GM21576 (cell line): Measurements from ENCODE around the gene DAP.

Source experiments
- ATAC-seq: cut with Tn5 transposase; IDR thresholded peaks from one replicate; pipeline ENCODE4 v1.9.1; 2021; ENCODE audit warnings: mild to moderate bottlenecking, moderate library complexity; ENCODE audit not compliant: unreplicated experiment

Gene DAP

DNA sequence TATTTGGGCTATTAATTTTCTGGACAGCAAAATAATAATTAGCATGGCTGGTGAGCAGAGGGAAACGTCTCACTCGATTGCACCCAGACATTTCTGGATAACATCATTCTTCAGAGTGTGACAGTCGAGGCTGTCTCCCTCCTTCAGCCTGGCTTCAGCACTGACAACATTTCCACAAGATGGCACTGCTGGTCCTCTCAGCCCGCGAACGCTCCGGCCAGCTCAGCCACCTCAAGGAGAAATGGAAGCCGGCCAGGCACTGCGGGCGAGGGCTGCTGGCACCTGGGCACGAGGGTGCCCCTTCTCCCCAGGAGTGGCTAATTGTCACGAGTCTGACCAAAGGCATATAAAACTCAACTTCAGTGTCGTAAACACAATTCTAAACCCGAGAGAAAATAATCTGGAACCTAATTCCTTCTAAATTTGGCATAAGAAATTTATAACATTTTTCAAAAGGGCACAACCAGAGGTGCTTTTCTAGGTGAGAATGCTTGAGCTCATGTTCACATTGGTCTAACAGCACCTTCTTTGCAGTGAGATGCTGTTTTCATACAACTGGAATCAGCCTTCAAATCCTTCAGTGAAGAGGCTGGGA lies 65.9 kb downstream of the DAP start:
- peak; percentile 47 for ATAC-seq

DNA sequence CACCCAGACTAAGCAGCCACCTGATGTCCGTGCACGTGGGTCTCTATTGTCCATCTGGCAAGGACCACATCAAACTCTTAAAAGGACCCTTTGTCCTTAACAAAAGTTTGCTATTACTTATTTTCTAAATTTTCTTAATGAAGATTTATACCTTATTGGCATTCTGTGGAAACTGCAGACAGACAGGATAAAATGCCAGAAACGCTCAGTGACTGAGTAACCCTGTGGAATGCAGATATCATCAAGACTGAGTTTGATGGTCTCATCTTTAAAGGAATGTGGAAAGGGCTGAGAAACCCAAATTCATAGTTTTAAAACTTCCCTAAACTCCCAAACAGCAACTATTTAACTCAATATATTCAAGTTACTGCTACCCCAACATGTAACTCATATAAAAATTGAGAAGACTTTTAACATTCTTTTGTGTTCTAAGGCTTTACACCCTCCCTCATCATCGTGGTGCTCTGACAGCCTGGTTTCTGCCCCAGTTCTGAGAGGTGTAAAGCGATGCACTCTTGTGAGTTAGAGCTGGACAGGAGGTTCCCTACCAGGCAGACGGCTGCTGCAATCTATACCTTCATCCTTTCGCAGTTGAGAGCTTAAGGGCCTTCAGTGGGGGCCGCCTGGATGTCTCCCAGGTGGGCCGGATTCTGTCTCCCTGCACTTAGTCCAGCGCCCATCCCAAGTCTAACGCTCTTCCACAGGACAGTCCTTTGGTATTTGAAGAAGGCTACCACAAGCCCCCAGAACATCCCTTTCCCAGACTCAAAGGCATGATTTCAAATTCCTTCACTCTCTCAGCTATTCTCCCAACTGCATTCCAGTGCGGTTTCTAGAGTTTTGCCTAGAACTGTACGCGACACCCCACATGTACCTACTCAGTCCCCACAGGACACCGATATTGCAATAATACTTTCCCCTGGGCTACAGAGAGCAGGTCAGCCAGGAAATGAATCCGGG lies 68.9 kb downstream of the DAP start:
- no peak for ATAC-seq

DNA sequence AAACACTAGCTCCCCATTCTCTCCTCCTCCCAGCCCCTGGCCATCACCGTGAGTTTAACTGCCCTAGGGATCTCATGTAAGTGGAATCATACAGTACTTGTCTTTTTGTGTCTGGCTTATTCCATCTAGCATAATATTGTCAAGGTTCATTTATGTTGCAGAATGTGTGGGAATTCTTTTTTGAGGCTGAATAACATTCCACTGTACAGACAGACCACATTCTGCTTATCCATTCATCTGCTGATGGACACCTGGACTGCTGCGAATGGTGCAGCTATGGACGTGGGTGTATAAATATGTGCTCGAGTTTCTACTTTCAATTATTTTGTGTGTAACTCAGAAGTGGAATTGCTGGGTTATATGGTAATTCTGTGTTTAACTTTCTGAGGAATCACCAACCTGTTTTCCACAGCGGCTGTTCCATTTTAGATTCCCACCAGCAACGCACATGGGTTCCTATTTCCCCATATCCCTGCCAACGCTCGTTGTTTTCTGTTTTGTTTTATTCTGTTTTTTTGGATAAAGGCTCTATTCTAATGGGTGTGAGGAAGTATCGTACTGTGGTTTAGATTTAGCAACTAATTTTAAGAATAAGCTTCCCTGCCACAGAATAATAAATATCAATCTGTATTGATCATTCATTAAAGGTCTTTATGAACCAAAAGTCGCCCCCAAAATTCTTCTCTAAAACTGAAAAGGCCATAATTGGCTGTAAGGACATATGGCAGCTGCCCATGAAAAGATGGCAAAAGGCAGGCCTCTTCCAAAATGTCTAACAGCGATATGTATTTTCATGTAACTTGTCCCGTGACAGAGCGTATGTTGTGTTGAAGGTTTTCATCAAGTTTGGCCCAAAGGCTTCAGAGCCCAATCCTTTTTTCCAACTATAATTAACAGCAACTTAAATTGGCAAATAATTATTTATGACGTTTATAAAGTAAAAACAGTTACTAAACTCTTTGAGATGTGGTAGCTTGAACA lies 70.3 kb downstream of the DAP start:
- no peak for ATAC-seq

DNA sequence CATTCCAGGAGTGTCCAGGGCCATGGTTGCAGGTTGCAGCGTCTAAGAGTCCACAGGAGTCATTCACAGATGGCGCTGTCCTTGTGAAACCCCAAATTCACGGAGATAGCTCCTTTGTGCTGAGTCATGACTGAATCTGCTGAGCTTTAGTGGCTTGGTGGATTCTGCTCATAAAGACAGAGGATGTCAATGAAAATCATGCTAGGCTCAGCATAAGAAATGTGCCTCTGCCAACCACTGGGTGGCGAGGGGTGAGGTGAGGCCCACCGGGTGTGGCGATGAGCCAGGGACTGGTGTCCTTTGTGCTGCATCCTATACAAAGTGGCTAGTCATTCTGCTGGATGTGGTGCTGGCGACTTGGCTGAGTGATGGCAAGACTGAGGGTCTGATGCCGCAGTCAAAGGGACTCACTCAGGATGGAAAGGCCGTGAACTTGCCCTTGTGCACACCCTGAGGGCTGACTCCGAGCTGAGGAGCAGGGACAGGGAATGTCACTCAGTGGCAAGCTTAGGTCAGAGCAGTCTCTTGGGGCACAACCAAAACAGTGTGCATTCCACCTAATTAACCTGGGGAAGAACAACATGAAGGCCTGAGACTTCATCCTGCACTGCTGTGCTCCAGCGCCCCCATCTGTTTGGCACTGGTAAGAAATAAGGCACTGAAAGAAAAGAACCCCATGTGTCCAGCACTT lies 71.5 kb downstream of the DAP start:
- ATAC-seq: no peak

DNA sequence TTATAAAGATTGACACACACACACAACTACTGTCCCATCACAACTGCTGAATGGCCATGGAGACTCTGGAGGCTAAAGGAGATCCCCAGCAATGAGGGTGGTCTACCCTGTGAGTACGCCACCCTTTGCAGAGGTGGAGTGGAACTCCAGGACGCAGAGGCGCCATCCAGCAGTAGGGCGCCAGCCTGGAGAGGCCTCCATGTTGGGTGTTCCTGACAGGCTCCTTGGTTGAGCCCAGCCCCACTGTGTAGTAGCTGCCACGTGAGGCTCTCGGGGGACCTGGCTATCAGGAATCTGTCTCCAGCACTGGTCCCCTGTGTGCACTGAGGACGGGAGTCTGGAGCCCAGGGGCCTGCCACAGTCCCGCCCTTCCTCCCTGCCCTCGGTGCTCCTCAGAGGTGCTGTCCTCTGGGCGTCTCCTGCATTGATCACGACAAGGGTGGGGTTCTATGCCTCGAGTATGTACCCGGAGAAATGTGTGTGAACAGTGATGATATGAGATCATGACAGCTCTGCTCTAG lies 72.3 kb downstream of the DAP start:
- ATAC-seq: no peak

DNA sequence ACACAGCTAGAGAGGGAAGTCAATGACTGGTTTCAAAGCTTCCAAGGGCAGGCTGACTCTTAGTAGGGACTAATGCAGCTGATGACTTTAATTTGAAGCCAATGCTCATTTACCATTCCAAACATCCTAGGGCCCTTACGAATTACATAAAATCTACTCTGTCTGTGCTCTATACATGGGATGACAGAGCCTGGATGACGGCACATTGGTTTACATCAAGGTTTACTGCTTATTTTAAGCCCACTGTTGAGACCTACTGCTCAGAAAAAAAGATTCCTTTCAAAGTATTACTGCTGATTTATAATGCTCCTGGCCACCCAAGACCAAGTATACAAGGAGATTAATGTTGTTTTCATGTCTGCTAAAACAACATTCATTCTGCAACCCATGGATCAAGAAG lies 74.1 kb downstream of the DAP start:
- no peak for ATAC-seq

DNA sequence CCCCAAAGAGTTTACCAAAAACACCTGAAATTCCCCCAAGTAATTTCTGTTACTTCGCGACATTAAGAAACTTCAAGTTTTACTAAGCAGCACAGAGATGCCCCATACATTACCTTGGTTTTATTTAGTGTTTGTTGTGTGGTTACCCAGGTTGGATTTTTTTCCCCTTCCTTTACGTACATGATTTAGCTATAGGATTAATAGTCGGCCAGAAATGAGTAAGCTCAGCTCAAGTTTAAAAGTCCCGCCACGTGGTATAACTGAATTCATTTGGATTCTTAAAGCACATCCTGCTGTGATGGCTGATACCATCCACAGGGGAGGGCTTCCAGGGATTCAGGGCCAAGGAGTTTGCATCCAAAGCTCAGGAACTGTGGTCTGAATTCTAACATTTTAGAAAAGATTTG lies 75.9 kb downstream of the DAP start:
- peak; percentile 76 for ATAC-seq

DNA sequence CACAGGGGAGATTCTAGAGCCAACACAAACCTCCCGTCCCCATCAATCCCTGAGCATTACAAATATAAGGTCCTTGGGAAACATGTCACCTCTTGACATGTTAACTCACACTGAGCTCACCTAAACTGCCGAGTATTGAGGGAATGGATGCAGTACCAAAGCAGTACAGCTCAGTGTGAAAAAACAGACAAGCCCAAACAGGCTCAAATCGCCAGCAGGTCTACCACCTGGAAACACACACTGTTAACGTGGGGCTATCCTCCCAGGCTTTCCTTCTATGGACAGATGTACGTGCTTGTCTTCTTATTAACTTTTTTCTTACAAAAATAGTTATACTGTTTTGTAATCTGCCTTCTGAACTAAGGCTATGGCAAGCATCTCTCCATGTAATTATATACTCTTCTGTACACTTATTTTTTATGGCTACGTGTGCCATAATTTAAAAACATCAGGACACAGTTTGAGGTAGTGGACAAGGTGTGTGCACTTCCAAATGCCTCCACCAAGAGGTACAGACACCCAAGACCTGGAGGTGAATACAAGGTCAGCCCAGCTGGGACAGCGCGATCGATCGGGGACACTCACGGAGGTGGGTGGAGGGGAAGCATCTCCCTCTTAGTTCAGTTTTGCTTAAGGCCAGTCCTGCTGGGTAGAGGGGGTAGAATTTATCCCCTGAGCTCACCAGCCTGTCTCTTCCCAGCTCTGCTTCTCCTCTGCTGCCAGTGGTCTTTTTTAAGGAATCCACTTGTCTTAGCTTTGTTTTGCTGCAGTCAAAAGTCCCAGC lies 76.5 kb downstream of the DAP start:
- ATAC-seq: peak; percentile 58

DNA sequence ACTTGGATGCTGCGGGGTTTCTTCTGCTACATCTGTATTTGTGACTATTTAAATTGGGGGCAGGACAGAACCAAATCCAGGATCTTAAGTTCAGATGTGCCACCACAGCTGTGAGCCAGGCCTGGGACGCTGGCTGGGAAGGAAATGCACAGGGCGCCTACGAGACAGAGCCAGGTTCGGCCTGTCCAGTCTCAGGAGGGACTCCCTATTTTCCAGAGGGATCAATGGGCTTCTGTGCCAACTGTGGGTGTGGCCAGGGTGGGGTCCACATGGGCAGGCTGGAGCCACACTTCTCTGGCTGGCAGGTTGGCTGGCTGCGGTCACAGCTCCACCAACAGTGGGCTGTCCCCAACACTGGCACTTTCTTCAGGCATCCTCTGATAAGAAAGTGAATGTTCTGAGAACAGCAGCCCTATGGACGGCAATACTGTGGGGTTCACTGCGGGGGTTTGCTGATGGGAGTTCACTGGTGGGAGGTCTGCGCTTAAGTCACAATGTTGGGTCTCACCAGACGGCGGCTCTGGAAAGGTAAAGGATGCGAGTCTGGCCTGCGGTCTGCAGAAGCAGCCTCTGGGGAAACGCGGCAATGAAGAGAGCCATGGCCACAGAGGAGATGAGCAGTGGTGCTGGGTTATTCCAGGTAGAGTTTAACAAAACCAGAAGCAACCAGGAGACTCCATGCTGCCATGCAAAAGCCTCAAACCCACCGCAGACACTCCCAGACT lies 78.1 kb downstream of the DAP start:
- ATAC-seq: no peak

DNA sequence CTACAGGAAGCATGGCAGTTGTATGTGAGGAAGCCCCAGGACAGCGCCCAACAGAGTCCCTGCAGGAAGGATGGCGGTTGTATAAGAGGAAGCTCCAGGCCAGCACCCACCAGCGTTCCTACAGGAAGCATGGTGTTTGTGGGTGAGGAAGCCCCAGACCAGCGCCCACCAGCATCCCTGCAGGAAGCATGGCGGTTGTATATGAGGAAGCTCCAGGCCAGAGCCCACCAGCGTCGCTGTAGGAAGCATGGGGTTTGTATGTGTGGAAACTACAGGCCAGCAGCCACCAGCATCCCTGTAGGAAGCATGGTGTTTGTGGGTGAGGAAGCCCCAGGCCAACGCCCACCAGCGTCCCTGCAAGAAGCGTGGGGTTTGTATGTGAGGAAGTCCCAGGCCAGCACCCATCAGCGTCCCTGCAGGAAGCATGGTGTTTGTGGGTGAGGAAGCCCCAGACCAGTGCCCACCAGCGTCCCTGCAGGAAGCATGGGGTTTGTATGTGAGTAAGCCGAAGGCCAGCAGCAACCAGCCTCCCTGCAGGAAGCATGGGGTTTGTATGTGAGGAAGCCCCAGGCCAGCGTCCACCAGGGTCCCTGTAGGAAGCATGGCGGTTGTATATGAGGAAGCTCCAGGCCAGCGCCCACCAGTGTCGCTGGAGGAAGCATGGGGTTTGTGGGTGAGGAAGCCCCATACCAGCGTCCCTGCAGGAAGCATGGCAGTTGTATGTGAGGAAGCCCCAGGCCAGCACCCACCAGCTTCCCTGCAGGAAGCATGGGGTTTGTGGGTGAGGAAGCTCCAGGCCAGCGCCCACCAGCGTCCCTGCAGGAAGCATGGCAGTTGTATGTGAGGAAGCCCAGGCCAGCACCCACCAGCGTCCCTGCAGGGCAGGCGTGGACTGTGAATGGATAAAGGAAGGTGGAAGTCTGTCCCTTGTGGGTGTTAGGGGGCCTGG lies 79.0 kb downstream of the DAP start:
- ATAC-seq: no peak

DNA sequence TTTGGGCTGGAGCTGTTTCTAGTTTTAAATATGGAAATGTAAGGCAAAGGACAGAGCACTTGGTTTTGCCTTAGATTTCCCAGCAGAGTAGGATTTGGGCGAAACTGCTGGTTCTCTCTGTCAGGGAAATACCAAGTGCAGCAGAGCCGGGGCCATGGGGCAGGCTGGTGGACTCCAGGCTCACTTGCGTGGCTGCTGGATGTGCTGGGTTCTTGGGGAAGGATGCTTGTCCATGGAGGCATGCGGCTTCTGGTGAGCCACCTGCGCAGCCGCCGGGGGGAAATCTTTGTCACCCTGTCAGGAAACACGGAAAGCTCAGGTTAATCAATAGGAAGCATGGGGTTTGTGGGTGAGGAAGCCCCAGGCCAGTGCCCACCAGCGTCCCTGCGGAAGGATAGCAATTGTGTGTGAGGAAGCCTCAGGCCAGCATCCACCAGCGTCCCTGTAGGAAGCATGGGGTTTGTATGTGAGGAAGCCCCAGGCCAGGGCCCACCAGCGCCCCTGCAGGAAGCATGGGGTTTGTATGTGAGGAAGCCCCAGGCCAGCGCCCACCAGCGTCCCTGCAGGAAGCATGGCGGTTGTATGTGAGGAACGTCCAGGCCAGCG lies 80.1 kb downstream of the DAP start:
- no peak for ATAC-seq

DNA sequence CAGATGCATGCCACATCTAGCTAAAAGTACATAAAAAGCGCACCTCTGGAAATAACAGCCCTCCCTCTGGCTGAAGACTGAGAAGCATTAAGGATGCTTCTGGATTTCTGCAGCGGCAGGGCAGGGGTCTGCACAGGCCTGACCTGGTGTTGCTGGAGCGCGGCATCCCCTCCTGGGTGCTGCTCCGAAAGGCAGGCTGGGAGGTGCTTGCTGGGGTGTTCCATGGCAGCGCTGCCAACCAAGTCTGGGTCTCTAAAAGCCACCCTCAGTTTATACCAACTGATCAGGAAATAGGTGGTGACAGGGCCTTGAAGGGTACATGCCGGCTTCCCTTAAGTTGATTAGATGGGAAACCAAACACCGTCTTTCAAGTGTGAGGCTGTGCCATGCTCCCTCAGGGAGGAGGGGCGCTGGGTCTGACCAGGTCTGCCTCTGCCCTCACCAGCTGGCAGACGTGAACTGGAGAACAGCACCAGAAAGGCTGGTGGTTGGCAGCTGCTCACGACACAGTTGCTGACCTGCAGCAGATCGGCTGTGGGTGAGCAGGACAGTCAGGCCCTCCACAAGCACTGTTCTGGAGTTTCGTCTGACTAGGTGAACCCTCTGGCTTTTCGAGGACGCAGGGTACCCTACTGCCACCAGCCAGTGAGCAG lies 81.6 kb downstream of the DAP start:
- no peak for ATAC-seq

DNA sequence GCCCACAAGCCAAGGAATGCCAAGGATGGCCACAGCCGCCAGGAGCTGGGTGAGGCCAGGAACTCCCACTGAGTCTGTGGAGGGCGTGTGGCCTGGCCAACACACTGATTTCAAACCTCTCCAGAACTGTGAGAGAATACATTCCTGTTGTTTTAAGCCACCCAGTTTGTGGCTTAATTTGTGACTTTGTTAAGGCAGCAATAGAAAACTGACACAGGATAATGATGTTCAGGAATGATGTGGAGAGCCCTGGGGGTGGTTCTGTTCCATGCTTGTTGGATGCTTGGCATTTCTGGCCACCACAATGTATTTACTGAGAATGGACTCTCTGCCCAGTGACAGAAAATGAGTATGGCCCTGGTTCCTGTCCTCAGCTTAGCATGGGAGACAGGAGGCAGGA lies 82.8 kb downstream of the DAP start:
- no peak for ATAC-seq

DNA sequence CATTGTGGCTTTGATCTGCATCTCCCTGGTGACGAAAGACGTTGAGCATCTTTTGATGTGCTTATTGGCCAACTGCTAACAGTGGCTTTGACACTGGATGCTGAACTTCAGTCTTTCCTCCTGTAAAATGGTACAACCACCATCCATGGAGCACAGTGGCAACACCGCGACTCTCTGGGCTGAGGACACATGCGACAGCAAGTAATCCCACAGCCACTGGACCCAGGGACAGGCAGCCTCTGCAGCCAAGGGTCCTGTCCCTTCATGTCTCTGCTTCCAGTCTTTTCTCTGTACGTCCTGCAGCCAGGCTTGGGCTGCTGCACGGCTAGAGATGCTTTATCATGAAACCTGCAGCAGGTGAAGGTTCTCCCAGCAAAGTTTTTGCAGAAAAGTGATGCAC lies 83.5 kb downstream of the DAP start:
- ATAC-seq: no peak

DNA sequence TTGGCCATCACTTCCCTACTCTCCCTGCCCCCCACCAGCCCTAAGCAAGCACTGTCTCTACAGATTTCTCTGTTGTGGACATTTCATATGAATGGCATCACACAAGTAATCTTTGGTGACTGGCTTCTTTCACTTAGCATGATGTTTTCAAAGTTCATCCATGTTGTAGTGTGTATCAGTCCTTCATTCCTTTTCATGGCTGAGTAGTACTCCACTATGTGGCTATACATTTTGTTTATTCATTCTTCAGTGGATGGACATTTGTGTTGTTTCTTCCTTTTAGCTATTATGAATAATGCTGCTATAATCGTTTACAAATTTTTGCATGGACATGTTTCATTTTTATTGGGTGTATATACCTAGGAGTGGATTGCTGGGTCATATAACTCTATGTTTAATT lies 84.1 kb downstream of the DAP start:
- no peak for ATAC-seq

DNA sequence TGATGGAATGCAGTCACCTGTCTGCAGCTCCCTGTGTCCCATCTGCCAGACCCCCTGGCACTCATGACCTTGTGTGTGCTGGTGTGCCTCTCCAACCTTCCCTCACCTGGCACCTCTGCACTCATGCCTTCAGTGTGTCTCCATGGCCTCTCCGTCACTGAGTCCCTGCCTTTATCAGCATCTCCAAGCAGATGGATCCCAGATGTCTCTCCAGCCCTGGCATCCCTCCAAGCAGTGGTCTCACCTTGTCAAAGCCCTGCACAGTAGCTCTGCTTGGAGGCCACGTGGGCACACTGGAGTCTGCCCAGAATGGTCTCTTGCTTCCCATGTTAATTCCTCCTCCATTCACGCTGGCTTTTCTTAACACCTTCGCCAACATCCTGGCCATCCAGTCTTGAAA lies 84.8 kb downstream of the DAP start:
- no peak for ATAC-seq

DNA sequence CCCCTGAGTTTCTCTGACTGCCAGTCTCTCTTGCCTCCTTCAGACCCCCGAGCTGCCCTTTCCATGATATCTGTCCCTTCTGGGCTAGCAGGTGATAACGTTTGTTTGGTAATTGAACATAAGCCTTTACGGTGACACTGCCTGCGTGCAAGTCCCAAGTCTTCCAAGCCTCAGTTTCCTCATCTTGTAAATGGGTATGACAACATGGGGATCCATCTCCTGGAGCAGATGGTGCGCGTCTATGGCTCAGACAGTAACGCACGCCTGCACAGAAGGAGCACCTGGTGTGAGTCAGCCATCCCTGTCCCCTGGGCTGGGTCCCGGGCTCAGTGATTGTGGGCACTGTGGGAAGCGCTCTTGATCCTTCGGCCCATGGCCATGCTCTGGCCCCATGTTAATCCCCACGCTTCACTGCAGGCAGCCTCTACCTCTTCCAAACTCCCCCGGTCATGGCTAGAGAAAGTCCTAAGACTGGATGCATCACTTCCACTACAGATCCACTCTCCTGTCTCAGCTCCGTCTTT lies 85.8 kb downstream of the DAP start:
- no peak for ATAC-seq
